HepG2 (cell line): ENCODE results near the gene USP2. TPM values are rescaled to one million over a fixed set of nuclear protein-coding genes. Genes with fewer than 3 reads are reported as not detected.

ENCODE experiments used
- ATAC-seq: fragments of 200-7000 bp; cut with Tn5 transposase; 3 replicates; pipeline ENCODE4 v1.9.1; 2020; ENCODE audit warnings: mild to moderate bottlenecking, moderate library complexity
- BruUV-seq: library from RNA; stranded (reverse); fragments of 400-500 nt; replicated peaks from 2 replicates; lab custom pipeline; 2021; lab: Mats Ljungman, UMichigan
- CTCF ChIA-PET: fragments of 300-600 bp; formaldehyde crosslinking; extraction: SDS; loops from one replicate; lab custom pipeline; 2021; ENCODE audit warnings: low total read pairs, inconsistent platforms, low intra/inter-chr PET ratio; lab: Yijun Ruan, JAX
- POLR2A ChIA-PET: fragments of 350-600 bp; sonication (Branson Sonifier 250); formaldehyde crosslinking; loops from one replicate; lab custom pipeline; 2020; ENCODE audit warnings: antibody characterized with exemption, inconsistent platforms; lab: Yijun Ruan, JAX
- DNase-seq: peaks from one replicate; pipeline ENCODE4 v3.0.0-alpha.2; 2015; ENCODE audit warnings: low spot score
- FAIRE-seq: peaks from 3 replicates; lab custom pipeline; 2011; peaks lifted over from hg19 to GRCh38; lab: Jason Lieb, UNC
- H2AFZ ChIP-seq: one replicate; pipeline ENCODE4 v1.6.1; 2011; ENCODE audit warnings: low read length, inconsistent platforms
- H3K27ac ChIP-seq: fragments of 300-600 bp; 3 replicates; pipeline ENCODE4 v1.8.0; 2011; ENCODE audit warnings: mixed run types, mild to moderate bottlenecking, mixed read lengths, low read length, inconsistent platforms; ENCODE audit not compliant: insufficient read depth; ENCODE audit errors: extremely low read length
- H3K27me3 ChIP-seq, 2 experiments: fragments of 200-600 bp in 1 of 2; 2 replicates in 1 of 2; 3 replicates in 1 of 2; pipeline versions ENCODE4 v1.6.0 to v1.8.0; 2011; ENCODE audit warnings: low read length in 2 of 2, mild to moderate bottlenecking in 2 of 2, moderate library complexity in 2 of 2, inconsistent platforms in 1 of 2; ENCODE audit not compliant: insufficient read depth in 2 of 2, control insufficient read depth in 1 of 2
- H3K36me3 ChIP-seq, 2 experiments: fragments of 200-600 bp in 1 of 2; replicated peaks in 1 of 2; 2 replicates in 1 of 2; 3 replicates in 1 of 2; pipeline versions ENCODE4 v1.5.1 to v1.8.0; 2011; ENCODE audit warnings: low read length in 2 of 2, inconsistent platforms in 1 of 2; ENCODE audit not compliant: insufficient read depth in 2 of 2, control insufficient read depth in 1 of 2
- H3K4me1 ChIP-seq: 2 replicates; pipeline ENCODE4 v1.5.1; 2012; ENCODE audit warnings: low read length, inconsistent platforms; ENCODE audit not compliant: insufficient read depth
- H3K4me2 ChIP-seq: 2 replicates; pipeline ENCODE4 v1.6.0; 2011; ENCODE audit warnings: low read depth, low read length, inconsistent platforms
- H3K4me3 ChIP-seq, 3 experiments: fragments of 200-600 bp in 1 of 3; sonication (generic), shearing (Covaris generic) in 1 of 3; replicated peaks in 1 of 3; 2 replicates each; pipeline ENCODE4 v1.5.1; 2011 to 2016; ENCODE audit warnings: low read length in 3 of 3, inconsistent platforms in 2 of 3, low read depth in 2 of 3, mild to moderate bottlenecking in 2 of 3, control low read depth in 1 of 3, mixed read lengths in 1 of 3; ENCODE audit not compliant: insufficient read depth in 1 of 3
- H3K79me2 ChIP-seq: one replicate; pipeline ENCODE4 v1.6.1; 2011; ENCODE audit warnings: low read length, inconsistent platforms; ENCODE audit not compliant: insufficient read depth
- H3K9ac ChIP-seq: 2 replicates; pipeline ENCODE4 v1.6.0; 2011; ENCODE audit warnings: mild to moderate bottlenecking, low read depth, low read length, inconsistent platforms; ENCODE audit not compliant: insufficient read depth
- H3K9me3 ChIP-seq: 2 replicates; pipeline ENCODE4 v1.5.1; 2012; ENCODE audit warnings: mild to moderate bottlenecking, low read length
- H4K20me1 ChIP-seq: 2 replicates; pipeline ENCODE4 v1.6.0; 2011; ENCODE audit warnings: inconsistent platforms, mild to moderate bottlenecking, low read length, moderate library complexity; ENCODE audit not compliant: insufficient read depth
- CBX1 ChIP-seq: IDR thresholded peaks from one replicate; pipeline ENCODE4 v1.6.1; 2016; ENCODE audit warnings: antibody characterized with exemption, low read depth
- FOXA1 ChIP-seq, 2 experiments: fragments of 450-650 bp in 1 of 2; sonication (generic) in 1 of 2; formaldehyde crosslinking in 1 of 2; IDR thresholded peaks; 2 replicates each; pipeline versions ENCODE4 v1.4.0 to v1.6.1; 2016 to 2020; ENCODE audit warnings: missing genetic modification reagents in 1 of 2
- FOXA3 ChIP-seq: IDR thresholded peaks from 2 replicates; pipeline ENCODE4 v1.6.1; 2016; ENCODE audit warnings: missing genetic modification reagents, missing compliant biosample characterization
- HNRNPK ChIP-seq: fragments of 200-400 bp; formaldehyde crosslinking; IDR thresholded peaks from 2 replicates; pipeline ENCODE4 v1.6.1; 2018; ENCODE audit warnings: low read length, low read depth, moderate library complexity, mild to moderate bottlenecking; ENCODE audit not compliant: poor library complexity, severe bottlenecking
- PCBP1 ChIP-seq: fragments of 200-400 bp; formaldehyde crosslinking; IDR thresholded peaks from 2 replicates; pipeline ENCODE4 v1.6.1; 2017; ENCODE audit warnings: mild to moderate bottlenecking, low read depth, low read length, borderline replicate concordance
- RARG ChIP-seq: sonication (generic); formaldehyde crosslinking; IDR thresholded peaks from 2 replicates; pipeline ENCODE4 v1.4.0; 2020; ENCODE audit warnings: low read depth, mild to moderate bottlenecking, missing genetic modification reagents
- RERE ChIP-seq: IDR thresholded peaks from 2 replicates; pipeline ENCODE4 v1.6.1; 2016; ENCODE audit warnings: low read depth, missing genetic modification reagents, missing compliant biosample characterization
- TGIF2 ChIP-seq: IDR thresholded peaks from 2 replicates; pipeline ENCODE4 v1.6.1; 2016; ENCODE audit warnings: control low read depth, missing compliant biosample characterization
- ZNF558 ChIP-seq: sonication (generic); formaldehyde crosslinking; IDR thresholded peaks from 2 replicates; pipeline ENCODE4 v1.9.0; 2022; ENCODE audit warnings: mild to moderate bottlenecking, missing genetic modification reagents, borderline replicate concordance
- WGBS: methylation state at CpG from one replicate; pipeline ENCODE4 v1.1.6; 2017; ENCODE audit warnings: low lambda C conversion rate; 5-methylcytosine and 5-hydroxymethylcytosine counted together
- in situ Hi-C: cut with HindIII; loops from 2 replicates; pipeline ENCODE4 v1.10.0; 2017; ENCODE audit warnings: low pct_unique_long_range_greater_than_20kb; ENCODE audit not compliant: extremely low pct_ligation_motif_present
- intact Hi-C: fragments of 100-400 bp; cut with micrococcal nuclease; formaldehyde crosslinking; loops from one replicate; pipeline ENCODE4 v1.10.0; 2022; ENCODE audit not compliant: unreplicated experiment
- polyA plus RNA-seq, 8 experiments: library from polyadenylated mRNA; depleted of rRNA in 3 of 8; stranded (reverse) in 7 of 8; unstranded in 1 of 8; fragments of >200 nt; fragmentation: Illumina TruSeq in 4 of 8; extraction: Trizol in 4 of 8; gene quantifications; 2 replicates each; pipeline versions ENCODE4 v1.2.1 to v1.2.3, GENCODE V29; 2011 to 2016; ENCODE audit warnings: low read depth in 4 of 8, missing spikeins in 1 of 8, mixed read lengths in 1 of 8; ENCODE audit not compliant: insufficient read depth in 1 of 8
- total RNA-seq, 5 experiments: library from RNA; depleted of rRNA; stranded (reverse); fragments of >200 nt; fragmentation: Illumina TruSeq; extraction: Trizol; gene quantifications; 2 replicates each; pipeline ENCODE4 v1.2.3, GENCODE V29; 2016; ENCODE audit warnings: low read depth in 1 of 5

Gene USP2
- total and polyA plus RNA-seq, 2 of the 13 experiments (the other 11 are each of a cell fraction or from before 2014, with no cell fraction given), result 2.5 to 6.0 TPM

- TF ChIP-seq RARG (CRISPR knock-in tag), result no peak
- no peak for TF ChIP-seq FOXA1 (IDR thresholded peaks at IDR 0.05)
- peak; percentile 51 for TF ChIP-seq FOXA1 (CRISPR knock-in tag; IDR thresholded peaks at IDR 0.05)
- TF ChIP-seq CBX1, result no peak
- TF ChIP-seq TGIF2 (CRISPR knock-in tag), result no peak
- peak; percentile 32; the same call in 1 of the 2 replicates for TF ChIP-seq FOXA3
- no peak for TF ChIP-seq RERE (CRISPR knock-in tag)
- TF ChIP-seq, all 625 proteins: peak for 69
These were observed 28.6 kb downstream of the USP2 start (continued) for GRCh38 chr11:119352857-119353260.

- CTCF ChIA-PET, result no interaction called here
- POLR2A ChIA-PET, result interaction anchor here (1.2 kb wide), 1 partner anchor 17 kb away, joined by 5 read pairs; no protein-coding TSS in a partner anchor
- Histone ChIP-seq H3K79me2 (no peaks in the 10 kb centered on the region), H2AFZ (no peak overlapping the region), H3K27ac (no peak overlapping the region), H3K4me2 (no peak overlapping the region), H3K9me3 (no peaks in the 10 kb centered on the region), H3K27me3 (0 out of 5 replicates have a peak, but pooled peaks cover 0 to 4% of the 10 kb centered on the region in 2 experiments), H3K4me1 (peaks cover 71% of the 10 kb centered on the region), H3K36me3 (0 out of 5 replicates have a peak, but pooled peaks cover 0 to 3% of the 10 kb centered on the region in 2 experiments), H3K4me3 (no peak overlapping the region), H4K20me1 (no peaks in the 10 kb centered on the region), H3K9ac (no peak overlapping the region)
- no peak for DNase-seq
- in situ Hi-C loops, result no loop called here
- intact Hi-C loops, result no loop called here
- no peak for TF ChIP-seq ZNF558 (CRISPR knock-in tag)
- peak; percentile 86 for TF ChIP-seq HNRNPK
- 0 out of 2 replicates have a peak, but pooled peaks have one; percentile 49 for TF ChIP-seq PCBP1
- no TSS peak for BruUV-seq
- WGBS, result 18% methylated on average over 2 of the region's 2 CpGs
- no peak for ATAC-seq
- FAIRE-seq, result no peak
These were observed 30.3 kb downstream of the USP2 start for GRCh38 chr11:119351232-119351631.
